HAP-1 (cell line): ENCODE data around the gene CAMKMT.
"Not testable (repeated sequence)": the region's sequence is repeated elsewhere in the genome, so short reads cannot be mapped to it uniquely, and the experiment has no call there.

ENCODE experiments used
- DNase-seq, 2 experiments: peaks; one replicate each; pipeline ENCODE4 v3.0.0-alpha.2; 2016 to 2020; ENCODE audit warnings: low spot score in 2 of 2
- H3K27me3 ChIP-seq: fragments of 250-450 bp; sonication (Bioruptor Pico); 2 replicates; pipeline ENCODE4 v1.5.1; 2020; ENCODE audit warnings: low read depth, mild to moderate bottlenecking, moderate library complexity
- H3K36me3 ChIP-seq: fragments of 250-450 bp; sonication (Bioruptor Pico); replicated peaks from 2 replicates; pipeline ENCODE4 v1.5.1; 2020; ENCODE audit warnings: mild to moderate bottlenecking
- H3K4me1 ChIP-seq: fragments of 250-450 bp; sonication (Bioruptor Pico); 2 replicates; pipeline ENCODE4 v1.5.1; 2020; ENCODE audit warnings: mild to moderate bottlenecking
- H3K4me3 ChIP-seq: fragments of 250-450 bp; sonication (Bioruptor Pico); 2 replicates; pipeline ENCODE4 v1.5.1; 2020; ENCODE audit warnings: mild to moderate bottlenecking, moderate library complexity
- H3K9me3 ChIP-seq: fragments of 250-450 bp; sonication (Bioruptor Pico); 2 replicates; pipeline ENCODE4 v1.5.1; 2020; ENCODE audit warnings: mild to moderate bottlenecking, moderate library complexity
- in situ Hi-C: fragments of 300-500 bp; cut with MboI; formaldehyde crosslinking; loops from 3 replicates; pipeline ENCODE4 v1.14.3; 2020; ENCODE audit warnings: low sequenced_read_pairs, inconsistent platforms, mixed read lengths

The CAMKMT gene

DNA sequence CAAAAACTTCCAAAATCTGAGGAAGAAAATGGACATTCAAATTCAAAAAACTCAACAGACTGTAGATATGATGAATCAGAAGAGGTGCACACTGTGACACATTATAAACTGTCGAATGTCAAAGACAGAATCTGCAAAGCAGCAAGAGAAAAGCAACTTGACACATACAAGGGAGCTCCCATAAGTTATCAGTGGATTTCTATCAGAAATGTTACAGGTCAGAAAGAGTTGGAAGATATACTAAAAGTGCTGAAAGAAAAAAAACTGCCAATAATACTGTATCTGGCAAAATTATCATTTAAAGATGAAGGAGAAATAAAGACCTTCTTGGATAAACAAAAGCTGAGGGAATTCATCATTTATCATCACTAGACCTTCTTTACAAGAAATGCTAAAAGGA, 102.7 kb downstream of the CAMKMT start:
- H3K36me3 ChIP-seq: no peaks in the 10 kb centered on the region; the same call in 1 of the 2 replicates

DNA sequence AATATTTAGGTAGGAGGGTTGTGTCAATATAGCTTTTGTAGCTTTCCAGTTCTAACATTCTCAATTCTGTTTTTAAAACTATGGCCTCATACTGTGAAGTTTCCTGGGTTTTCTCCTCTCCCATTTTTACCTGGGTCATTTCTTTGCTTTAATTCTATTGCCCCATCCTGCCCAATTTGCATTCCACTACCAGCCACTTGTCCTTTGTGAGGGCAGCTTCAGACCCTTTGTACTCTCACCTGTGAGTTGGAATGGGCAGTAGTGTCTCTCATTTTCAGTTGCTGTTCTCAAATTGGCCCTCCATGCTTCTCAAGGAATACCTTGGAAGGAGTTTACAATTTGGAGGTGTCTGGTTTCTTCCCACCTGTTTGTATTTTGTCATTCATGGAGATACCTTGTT, 108.4 kb downstream of the CAMKMT start:
- Histone ChIP-seq H3K36me3 (no peaks in the 10 kb centered on the region; the same call in 1 of the 2 replicates), H3K4me3 (no peak overlapping the region), H3K9me3 (no peaks in the 10 kb centered on the region), H3K27me3 (no peaks in the 10 kb centered on the region), H3K4me1 (no peaks in the 10 kb centered on the region)
- DNase-seq: no peak
- in situ Hi-C loops: loop anchor here (10.0 to 25.0 kb wide), 2 partner anchors 433 to 505 kb away; no protein-coding TSS in a partner anchor

More for the DNA sequence above, 102.7 kb downstream of the CAMKMT start:
- peaks cover 4% of the 10 kb centered on the region; the same call in 1 of the 2 replicates for H3K9me3 ChIP-seq
- no peaks in the 10 kb centered on the region for H3K27me3 ChIP-seq
- no peak for DNase-seq
- H3K4me1 ChIP-seq: peaks cover 13% of the 10 kb centered on the region
- in situ Hi-C loops: loop anchor here (25.0 kb wide), 1 partner anchor 427 kb away; no protein-coding TSS in a partner anchor
- H3K4me3 ChIP-seq: no peak overlapping the region

DNA sequence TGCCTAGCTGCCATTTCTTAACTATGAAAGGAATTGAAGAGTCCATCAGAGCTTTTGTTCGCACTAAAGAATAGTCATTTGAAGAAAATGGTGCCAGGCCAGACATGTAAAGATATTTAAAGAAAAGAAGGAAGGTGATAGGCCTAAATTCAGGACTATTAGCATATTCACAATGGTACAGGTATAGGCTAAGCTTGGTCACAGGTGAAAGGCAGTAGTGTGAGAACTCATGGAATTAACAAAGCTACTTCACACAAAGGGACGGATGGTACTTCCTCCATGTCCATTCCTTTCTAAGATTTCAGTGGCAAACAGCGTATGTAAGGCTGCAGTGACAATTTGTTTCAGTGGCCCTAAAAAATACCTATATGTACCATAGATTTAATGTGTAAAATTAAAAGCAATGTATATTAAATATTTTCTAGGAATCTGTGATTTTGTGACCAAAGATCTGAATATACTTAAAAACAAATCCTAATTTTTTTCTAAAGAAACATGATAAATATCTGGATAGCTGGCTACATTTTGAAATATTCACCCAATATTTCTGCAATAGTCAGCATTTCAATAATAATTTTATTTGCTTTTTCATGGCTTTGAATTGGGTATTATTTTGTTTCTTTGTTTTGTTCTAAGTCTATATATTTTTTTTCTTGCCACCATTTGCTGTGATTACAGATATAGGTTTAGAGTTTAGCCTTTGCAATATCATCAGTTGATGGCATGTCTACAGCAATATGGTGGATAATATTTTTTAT, 116.1 kb downstream of the CAMKMT start:
- in situ Hi-C loops: loop anchor here (10.0 kb wide), 1 partner anchor 497 kb away; no protein-coding TSS in a partner anchor
- Histone ChIP-seq H3K36me3 (no peaks in the 10 kb centered on the region), H3K4me3 (no peak overlapping the region), H3K27me3 (no peaks in the 10 kb centered on the region), H3K4me1 (peaks cover 4% of the 10 kb centered on the region), H3K9me3 (no peaks in the 10 kb centered on the region)
- no peak for DNase-seq

DNA sequence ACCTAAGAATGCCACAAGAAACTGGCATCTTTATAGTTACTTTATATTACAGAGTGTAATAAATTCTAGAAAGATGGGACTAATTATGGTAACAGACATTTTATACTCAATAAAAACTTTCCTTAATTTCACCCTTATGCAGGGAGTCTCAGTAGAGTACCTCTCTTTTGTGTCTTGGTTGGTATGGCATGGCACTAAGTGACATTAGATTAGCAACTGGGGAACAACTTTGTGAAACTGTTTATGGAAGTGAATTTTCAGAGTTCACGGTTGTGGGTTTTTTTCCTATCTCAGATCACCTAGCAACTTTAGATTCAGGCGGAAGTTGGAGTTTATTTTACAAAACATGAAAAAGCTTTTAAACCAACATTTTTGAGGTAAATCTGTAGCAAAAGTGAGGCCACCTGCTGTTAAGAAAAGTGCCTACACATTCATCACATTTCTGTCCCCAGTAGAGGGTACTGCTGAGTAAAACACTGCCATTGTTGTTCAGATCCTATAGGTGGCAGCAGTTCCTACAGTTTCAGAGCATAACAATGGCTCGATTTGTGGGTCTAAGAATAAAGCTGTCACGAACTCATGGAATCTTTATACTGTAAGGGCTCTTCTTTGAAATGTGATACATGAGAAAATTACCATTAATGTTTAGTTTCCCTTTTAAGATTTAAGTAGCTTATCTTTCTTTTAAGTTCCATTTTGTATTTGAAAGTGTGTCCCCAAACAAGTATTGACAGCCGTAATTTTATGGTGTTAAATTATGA, 117.6 kb downstream of the CAMKMT start:
- H3K4me1 ChIP-seq: peaks cover 4% of the 10 kb centered on the region
- in situ Hi-C loops: loop anchor here (10.0 kb wide), 1 partner anchor 495 kb away; no protein-coding TSS in a partner anchor
- peak; percentile 65 to 94 for DNase-seq
- no peaks in the 10 kb centered on the region for H3K36me3 ChIP-seq
- no peak overlapping the region for H3K4me3 ChIP-seq
- no peaks in the 10 kb centered on the region for H3K9me3 ChIP-seq
- no peaks in the 10 kb centered on the region for H3K27me3 ChIP-seq

DNA sequence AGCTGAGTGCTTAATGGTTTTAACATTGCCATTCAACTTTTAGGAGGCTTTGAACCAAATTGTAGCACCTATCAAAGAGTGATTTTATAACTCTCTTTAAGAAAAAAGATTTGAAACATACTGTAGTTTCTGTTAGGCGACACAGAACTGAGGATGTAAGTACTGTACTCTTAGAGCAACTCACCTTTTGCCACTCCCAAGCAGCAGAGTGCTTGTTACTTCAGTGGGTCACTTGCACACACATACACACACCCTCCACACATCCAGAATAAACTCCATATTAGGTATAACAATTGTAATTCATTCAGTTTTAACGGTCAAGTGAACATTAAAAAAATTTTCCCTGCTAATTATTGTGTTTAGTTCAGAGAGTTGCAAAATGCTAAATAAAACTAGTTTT, 118.3 kb downstream of the CAMKMT start:
- no peaks in the 10 kb centered on the region for H3K27me3 ChIP-seq
- no peak overlapping the region for H3K4me3 ChIP-seq
- peaks cover 4% of the 10 kb centered on the region for H3K4me1 ChIP-seq
- in situ Hi-C loops: no loop called here
- H3K36me3 ChIP-seq: no peaks in the 10 kb centered on the region
- H3K9me3 ChIP-seq: no peaks in the 10 kb centered on the region
- no peak for DNase-seq

DNA sequence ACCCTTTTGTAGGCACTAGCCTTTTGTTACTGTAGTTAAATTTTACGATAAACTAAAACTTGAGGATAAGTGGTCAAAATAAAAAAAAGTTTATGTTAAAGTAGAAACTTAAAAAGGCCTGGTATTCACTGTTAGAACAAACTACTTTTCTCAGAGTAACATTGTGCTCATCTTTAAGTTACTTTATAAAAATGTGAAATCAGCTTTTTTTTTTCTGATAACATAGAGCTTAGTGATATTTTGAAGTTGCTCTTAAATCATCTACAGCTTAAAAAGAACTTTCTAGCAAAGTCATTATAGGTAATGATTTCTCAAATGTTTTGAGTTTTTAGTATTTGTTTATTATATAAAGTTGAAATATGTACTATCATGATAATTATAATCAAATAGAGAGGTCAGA, 125.3 kb downstream of the CAMKMT start:
- H3K9me3 ChIP-seq: no peaks in the 10 kb centered on the region
- in situ Hi-C loops: no loop called here
- H3K36me3 ChIP-seq: no peaks in the 10 kb centered on the region
- no peaks in the 10 kb centered on the region for H3K4me1 ChIP-seq
- no peaks in the 10 kb centered on the region for H3K27me3 ChIP-seq
- no peak for DNase-seq
- no peak overlapping the region for H3K4me3 ChIP-seq

DNA sequence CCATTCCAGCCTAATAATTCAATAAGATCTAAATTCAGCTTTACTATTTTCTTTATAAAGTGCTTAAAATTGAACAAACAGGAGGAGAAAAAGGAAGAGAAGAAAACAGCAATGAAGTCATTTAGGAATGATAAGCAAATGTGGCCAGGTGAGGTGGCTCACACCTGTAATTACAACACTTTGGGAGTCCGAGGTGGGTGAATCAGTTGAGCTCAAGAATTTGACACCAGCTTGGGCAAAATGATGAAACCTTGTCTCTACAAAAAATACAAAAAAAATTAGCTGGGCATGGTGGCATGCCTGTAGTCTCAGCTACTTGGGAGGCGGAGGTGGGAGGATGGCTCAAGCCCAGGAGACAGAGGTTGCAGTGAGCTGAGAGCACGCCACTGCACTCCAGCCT, 129.0 kb downstream of the CAMKMT start:
- Histone ChIP-seq H3K4me3 (no peak overlapping the region), H3K27me3 (no peaks in the 10 kb centered on the region), H3K4me1 (no peaks in the 10 kb centered on the region), H3K9me3 (no peaks in the 10 kb centered on the region), H3K36me3 (no peaks in the 10 kb centered on the region)
- in situ Hi-C loops: no loop called here
- no peak for DNase-seq

DNA sequence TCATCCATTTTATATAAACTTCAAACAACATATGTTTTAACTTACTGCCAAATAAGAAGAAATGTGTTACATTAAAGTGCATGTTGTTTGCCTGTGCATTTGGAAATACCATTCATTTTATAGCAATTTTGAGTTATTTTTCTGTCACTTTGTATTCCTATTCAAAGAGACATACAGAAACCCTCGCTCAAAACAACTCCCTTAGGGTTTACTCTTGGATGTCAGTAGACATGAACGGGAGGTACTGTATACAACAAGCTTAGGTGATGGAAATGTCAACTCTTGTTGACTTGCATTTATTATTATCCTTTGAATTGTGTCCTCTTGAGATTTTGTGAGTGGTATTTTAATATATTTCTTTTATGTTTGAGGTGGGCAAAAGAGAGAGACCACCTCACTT, 132.3 kb downstream of the CAMKMT start:
- H3K27me3 ChIP-seq: no peaks in the 10 kb centered on the region
- H3K4me3 ChIP-seq: no peak overlapping the region
- H3K4me1 ChIP-seq: no peaks in the 10 kb centered on the region
- H3K9me3 ChIP-seq: no peaks in the 10 kb centered on the region
- DNase-seq: no peak
- in situ Hi-C loops: no loop called here
- no peaks in the 10 kb centered on the region for H3K36me3 ChIP-seq

DNA sequence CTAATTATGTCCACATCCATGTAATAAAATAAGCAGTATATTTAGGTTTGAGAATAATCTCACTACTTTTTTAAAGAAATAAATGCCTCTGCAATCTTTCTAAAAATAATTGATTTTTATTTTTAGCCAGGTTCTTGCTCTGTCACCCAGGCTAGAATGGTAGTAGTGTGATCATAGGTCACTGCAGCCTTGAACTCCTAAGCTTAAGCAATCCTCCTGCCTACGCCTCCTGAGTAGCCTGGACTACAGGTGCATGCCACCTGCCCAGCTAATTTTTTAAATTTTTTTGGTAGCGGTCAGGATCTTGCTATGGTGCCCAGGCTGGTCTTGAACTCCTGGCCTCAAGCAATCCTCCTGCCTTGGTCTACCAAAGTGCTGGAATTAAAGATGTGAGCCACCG, 133.3 kb downstream of the CAMKMT start:
- Histone ChIP-seq H3K4me1 (no peaks in the 10 kb centered on the region), H3K36me3 (no peaks in the 10 kb centered on the region), H3K9me3 (no peaks in the 10 kb centered on the region), H3K27me3 (no peaks in the 10 kb centered on the region), H3K4me3 (no peak overlapping the region)
- in situ Hi-C loops: no loop called here
- DNase-seq: no peak

DNA sequence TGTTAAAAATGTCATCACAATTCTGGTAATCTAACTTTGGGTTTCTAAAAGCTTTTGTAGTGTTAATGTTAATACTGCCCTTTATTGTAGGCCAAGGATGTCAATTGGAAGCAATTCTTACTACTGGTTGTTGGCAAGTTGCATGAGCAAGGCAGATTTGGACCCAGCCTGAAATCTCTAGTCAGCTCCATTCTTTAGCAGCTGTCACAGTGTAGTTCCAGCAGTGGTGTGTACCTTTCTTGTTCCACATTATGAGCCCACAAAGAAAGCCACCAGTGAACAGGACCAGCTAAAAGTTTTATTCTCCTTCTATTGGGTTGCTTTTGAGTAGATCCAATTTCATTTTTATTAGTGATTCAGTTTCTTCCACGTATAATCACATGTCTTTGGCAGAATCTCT, 133.8 kb downstream of the CAMKMT start:
- Histone ChIP-seq H3K4me3 (no peak overlapping the region), H3K4me1 (no peaks in the 10 kb centered on the region), H3K9me3 (no peaks in the 10 kb centered on the region), H3K36me3 (no peaks in the 10 kb centered on the region), H3K27me3 (no peaks in the 10 kb centered on the region)
- in situ Hi-C loops: no loop called here
- DNase-seq: no peak

DNA sequence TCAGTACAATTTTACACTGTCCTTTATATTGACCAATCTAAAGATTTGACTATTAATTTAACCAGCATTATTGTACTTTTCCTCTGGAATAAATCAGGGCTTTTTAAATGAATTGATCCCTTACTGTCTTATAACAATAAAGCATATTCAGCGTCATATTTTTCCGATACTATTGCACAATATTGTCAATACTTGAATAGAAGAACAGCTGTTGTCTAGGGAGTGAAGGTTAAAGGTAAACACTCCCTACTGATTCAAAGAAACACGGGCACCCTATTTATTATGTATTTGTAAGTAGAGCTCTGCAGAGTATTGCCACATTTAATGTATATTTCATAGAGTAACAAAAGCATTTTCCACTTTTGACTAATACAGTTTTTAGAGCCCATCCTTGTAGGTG, 134.4 kb downstream of the CAMKMT start:
- Histone ChIP-seq H3K4me3 (no peak overlapping the region), H3K4me1 (no peaks in the 10 kb centered on the region), H3K9me3 (no peaks in the 10 kb centered on the region), H3K27me3 (no peaks in the 10 kb centered on the region), H3K36me3 (no peaks in the 10 kb centered on the region)
- DNase-seq: no peak
- in situ Hi-C loops: no loop called here

DNA sequence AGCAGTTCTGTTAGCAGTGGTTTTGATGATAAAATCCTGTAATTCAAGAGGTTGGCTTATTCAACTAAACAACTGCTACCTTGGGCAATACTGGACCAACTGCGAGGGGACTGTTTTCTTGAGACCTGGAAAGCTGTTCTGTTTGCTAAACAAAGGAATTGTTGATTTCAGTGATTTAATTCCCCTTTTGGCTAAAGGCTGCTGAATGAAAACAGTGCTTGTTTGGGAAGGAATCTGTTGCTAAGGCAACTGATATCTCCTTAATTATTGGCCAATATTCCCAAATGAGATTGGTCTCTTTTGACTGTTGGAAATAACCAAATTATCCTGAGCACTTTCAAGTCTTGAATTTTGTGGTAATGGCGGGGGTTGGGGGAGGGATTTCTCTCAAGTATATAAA, 136.8 kb downstream of the CAMKMT start:
- Histone ChIP-seq H3K4me3 (no peak overlapping the region), H3K27me3 (no peaks in the 10 kb centered on the region), H3K4me1 (no peaks in the 10 kb centered on the region), H3K9me3 (no peaks in the 10 kb centered on the region), H3K36me3 (no peaks in the 10 kb centered on the region)
- no peak for DNase-seq
- in situ Hi-C loops: no loop called here

DNA sequence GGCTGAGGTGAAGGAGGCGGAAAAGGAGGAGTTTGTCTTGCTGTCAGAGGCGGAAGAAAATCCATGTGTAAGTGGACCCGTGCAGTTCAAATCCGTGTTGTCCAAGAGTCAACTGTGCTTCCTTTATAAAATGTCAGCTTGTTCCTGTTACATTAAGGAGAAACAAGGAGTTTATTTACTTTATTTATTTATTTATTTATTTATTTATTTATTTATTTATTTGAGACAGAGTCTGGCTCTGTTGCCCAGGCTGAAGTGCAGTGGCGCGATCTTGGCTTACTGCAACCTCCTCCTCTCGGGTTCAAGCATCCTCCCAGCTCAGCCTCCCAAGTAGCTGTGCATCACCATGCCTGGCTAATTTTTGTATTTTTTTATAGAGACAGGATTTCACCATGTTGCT, 143.9 kb downstream of the CAMKMT start:
- H3K4me1 ChIP-seq, DNase-seq, H3K27me3 ChIP-seq, in situ Hi-C loops, H3K9me3 ChIP-seq, H3K36me3 ChIP-seq, H3K4me3 ChIP-seq: not testable (repeated sequence)

DNA sequence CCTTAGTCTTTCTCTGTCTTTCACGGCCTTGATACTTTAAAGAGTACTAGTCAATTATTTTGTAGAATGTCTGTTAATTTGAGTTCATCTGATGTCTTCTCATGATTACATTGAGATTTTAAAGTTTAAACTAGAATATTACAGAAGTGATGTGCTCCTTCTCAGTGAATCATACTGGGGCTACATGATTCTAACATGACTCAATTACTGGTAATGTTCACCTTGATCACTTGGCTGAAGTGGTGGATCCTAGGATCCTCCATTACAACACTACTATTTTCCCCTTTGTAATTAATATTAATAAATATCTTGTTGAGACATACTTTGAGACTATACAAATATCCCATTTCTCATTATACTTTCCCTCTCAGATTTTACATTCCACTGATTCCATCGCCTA, 148.5 kb downstream of the CAMKMT start:
- Histone ChIP-seq H3K4me1 (peaks cover 9% of the 10 kb centered on the region; the same call in 1 of the 2 replicates), H3K9me3 (no peaks in the 10 kb centered on the region), H3K4me3 (no peak overlapping the region), H3K36me3 (no peaks in the 10 kb centered on the region), H3K27me3 (no peaks in the 10 kb centered on the region)
- DNase-seq: no peak
- in situ Hi-C loops: no loop called here
